ENCODE results near the gene COA8.

The COA8 gene

DNA sequence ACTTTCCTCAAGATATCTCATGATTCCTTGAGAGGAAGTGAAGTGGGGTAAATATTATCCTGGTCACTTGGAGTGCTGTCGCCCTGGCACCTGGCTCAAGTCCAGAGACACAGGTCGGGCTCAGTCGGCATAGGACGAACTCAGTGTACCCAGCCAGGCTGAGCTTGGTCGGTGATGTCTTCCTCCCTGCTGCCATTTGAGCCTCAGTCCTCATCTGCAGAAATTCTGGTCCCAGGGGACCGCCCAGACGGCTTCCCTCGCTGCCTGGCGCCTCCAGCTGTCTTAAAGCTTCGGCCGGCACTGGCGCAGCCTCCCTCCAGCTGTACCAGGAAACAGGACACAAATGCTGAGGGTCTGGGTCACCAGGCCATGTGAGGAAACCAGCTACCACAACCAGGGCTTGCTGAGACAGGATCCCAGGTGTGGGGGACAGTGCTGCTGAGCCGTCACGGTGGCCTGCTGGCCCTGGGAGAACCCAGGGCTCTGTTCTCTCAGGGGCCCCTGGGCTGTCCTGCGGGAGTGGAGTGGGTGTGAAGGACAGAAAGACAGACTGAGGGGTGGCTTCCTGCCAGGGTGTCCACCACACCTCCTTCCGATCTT is 61.2 kb downstream of the COA8 start:
- H3K4me3 ChIP-seq (ENCODE audit: low read depth, low read length) = no peak overlapping the region
- DNase-seq (ENCODE audit: low read depth) = peak; percentile 64
- TF ChIP-seq, protein P1, sequence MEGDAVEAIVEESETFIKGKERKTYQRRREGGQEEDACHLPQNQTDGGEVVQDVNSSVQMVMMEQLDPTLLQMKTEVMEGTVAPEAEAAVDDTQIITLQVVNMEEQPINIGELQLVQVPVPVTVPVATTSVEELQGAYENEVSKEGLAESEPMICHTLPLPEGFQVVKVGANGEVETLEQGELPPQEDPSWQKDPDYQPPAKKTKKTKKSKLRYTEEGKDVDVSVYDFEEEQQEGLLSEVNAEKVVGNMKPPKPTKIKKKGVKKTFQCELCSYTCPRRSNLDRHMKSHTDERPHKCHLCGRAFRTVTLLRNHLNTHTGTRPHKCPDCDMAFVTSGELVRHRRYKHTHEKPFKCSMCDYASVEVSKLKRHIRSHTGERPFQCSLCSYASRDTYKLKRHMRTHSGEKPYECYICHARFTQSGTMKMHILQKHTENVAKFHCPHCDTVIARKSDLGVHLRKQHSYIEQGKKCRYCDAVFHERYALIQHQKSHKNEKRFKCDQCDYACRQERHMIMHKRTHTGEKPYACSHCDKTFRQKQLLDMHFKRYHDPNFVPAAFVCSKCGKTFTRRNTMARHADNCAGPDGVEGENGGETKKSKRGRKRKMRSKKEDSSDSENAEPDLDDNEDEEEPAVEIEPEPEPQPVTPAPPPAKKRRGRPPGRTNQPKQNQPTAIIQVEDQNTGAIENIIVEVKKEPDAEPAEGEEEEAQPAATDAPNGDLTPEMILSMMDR (IDR thresholded peaks at IDR 0.05; ENCODE audit: insufficient read depth, low read depth, low read length, missing control alignments) = no peak

DNA sequence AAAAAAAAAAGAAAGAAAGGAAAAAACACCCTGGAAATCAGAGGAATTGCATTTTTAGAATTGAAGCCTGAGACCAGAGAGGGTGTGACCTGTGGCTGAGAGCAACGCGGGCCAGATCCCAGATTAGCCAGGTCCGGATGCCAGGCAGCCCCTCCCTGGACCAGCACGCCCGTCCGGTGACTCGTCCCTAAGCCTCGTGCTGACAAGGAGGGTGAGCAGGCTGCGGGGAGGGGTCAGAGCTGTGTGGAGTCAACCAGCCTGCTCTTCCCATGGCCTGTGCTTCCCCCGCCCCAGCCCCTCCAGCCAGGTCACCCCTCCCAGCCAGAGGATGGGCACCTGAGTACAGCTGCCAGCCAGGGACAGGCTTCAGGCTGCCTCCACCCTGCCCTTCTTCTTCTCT is 62.1 kb downstream of the COA8 start:
- TF ChIP-seq, protein P1 (IDR thresholded peaks at IDR 0.05; ENCODE audit: insufficient read depth, low read depth, low read length, missing control alignments) = no peak
- DNase-seq (ENCODE audit: low read depth) = peak; percentile 27
- 0 out of 2 replicates have a peak overlapping the region, but pooled peaks have one; percentile 3 for H3K4me3 ChIP-seq (ENCODE audit: low read depth, low read length)

DNA sequence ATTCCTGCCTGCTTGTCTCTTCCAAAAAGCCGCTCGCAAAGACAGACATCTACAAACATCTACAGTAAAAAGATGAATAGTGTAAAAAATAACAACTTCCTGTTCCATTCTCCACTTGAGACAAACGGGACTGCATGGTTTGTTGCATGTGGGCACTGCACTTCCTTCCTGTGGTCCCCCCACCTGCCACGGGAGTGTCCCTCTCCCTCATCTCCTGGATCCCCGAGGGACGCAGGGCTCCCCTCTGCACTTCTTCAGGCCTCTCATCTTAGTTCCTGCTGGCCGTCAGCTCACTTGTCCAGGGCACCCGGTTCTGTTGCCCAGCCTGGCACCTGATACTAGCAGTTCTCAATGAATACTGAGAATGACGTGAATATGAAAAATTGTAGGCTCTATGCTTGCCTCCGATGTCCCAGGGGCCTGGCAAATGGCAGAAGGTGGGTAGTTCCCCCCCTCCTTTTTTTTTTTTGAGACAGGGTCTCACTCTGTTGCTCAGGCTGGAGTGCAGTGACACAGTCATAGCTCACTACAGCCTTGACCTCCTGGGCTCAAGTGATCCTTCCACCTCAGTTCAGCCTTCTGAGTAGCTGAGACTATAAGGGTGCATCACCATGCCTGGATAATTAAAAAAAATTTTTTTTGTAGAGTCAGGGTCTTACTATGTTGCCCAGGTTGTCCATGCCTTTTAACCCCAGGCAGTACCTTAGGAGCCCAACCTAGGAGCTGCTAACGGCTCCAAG is 62.8 kb downstream of the COA8 start:
- no peak overlapping the region for H3K4me3 ChIP-seq (ENCODE audit: low read depth, low read length)
- TF ChIP-seq, protein P1 (IDR thresholded peaks at IDR 0.05; ENCODE audit: insufficient read depth, low read depth, low read length, missing control alignments) = no peak
- peak; percentile 60 for DNase-seq (ENCODE audit: low read depth)

DNA sequence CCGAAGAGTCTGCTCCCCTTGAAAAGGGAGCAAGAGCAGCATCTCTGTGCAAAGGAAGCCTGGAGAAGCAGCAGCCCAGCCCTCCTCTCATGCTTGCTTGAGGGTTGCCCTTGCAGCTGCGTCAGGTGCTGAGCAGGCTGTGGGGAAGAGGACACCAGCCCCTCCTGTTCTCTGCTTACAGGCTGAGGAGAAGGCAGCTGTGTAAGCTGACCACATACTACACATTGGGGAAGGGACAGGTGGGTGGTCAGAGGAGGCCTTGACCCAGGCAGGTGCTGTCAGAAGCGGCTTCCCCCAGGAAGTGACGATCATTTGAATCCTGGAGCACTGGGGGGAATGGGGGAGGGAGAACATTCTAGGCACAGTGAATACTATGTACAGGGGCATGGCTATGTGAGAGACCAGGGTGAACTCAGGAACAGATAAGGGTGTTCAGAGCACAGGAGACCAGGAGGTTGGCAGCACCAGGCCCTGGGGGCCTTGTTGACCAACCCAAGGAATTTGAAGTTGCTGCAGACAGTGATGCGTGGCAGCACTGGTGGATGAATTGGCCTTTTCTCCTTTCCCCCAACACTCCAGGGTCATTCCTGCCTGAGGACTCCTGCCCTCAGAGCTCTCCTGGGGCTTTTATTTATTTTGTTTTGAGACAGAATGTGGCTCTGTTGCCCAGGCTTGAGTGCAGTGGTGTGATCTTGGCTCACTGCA is 63.5 kb downstream of the COA8 start:
- DNase-seq (ENCODE audit: low read depth) = no peak
- H3K4me3 ChIP-seq (ENCODE audit: low read depth, low read length) = no peak overlapping the region
- TF ChIP-seq, protein P1 (IDR thresholded peaks at IDR 0.05; ENCODE audit: insufficient read depth, low read depth, low read length, missing control alignments) = no peak

DNA sequence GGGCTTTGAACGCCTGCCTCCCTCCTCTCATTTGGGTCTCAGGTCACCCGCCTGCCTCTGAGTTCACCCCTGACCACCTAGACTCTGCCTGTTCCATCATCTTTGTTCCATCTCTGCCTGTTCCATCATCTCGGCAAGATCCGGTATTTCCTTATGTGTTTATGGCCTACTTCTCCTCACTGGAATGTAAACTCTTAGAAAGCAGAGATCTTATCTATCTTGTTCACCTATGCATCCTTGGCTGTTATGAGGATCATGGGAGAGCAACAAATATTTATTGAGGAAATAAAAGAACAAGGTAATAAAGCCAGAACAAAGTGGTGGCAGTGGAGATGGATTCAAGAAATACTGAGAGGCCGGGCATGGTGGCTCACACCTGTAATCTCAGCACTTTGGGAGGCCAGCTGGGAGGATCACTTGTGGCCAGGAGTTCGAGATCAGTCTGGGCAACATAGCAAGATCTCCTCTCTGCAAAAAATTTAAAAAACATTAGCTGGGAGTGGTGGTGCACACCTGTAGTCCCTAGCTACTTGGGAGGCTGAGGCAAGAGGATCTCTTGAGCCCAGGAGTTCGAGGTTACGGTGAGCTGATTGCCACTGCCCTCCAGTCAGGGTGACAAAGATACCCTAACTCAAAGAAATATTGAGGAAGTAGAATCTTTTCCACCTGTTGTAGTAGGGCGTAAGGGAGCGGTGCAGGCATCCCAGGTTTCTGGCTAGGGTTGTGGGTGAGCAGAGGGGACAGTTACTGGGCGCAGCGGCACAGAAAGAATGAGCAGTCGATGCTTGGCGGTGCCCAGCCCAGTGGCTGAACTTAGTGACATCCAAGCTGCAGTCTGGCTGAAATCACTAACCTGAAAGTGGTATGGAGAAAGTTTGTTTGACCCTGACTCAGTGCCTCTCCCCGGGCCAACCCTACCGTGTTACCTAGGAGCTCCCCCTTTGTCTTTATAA is 64.6 kb downstream of the COA8 start:
- H3K4me3 ChIP-seq (ENCODE audit: low read depth, low read length) = no peak overlapping the region
- DNase-seq (ENCODE audit: low read depth) = no peak
- TF ChIP-seq, protein P1 (IDR thresholded peaks at IDR 0.05; ENCODE audit: insufficient read depth, low read depth, low read length, missing control alignments) = no peak

DNA sequence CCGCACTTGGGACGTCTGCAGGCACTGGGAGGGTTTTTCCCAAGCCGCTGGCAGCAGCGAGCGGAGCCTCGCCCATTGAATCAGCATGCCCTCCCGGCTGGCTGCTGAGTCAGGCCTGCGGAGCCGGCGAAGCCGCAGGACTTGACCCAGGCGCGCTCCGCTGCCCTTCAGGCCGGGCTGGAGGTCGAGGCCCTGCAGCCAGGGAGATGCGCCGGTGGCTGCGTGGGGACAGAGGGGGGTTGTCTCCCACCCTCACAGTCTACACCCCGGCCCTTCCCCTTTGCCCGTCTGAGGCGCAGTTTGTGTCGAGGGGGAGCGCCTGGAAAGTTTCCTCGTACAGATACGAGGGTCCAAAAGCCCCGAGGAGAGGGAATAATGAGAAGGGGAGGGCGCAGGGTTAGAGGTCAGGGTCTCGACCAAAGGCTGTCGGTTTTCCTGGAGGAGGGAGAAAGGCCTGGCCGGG is 65.5 kb downstream of the COA8 start:
- TF ChIP-seq, protein P1 (IDR thresholded peaks at IDR 0.05; ENCODE audit: insufficient read depth, low read depth, low read length, missing control alignments) = no peak
- DNase-seq (ENCODE audit: low read depth) = peak; percentile 67
- H3K4me3 ChIP-seq (ENCODE audit: low read depth, low read length) = peak overlapping the region; percentile 89

All from GM12865 (cell line).